D341Med (cell line): ENCODE results near the gene PRL.
A peak's percentile ranks its signal among the peaks of the same experiment; 100 is the strongest.

Source experiments
- DNase-seq: peaks from one replicate; pipeline ENCODE4 v3.0.0; 2012; ENCODE audit warnings: low spot score

PRL gene

DNA sequence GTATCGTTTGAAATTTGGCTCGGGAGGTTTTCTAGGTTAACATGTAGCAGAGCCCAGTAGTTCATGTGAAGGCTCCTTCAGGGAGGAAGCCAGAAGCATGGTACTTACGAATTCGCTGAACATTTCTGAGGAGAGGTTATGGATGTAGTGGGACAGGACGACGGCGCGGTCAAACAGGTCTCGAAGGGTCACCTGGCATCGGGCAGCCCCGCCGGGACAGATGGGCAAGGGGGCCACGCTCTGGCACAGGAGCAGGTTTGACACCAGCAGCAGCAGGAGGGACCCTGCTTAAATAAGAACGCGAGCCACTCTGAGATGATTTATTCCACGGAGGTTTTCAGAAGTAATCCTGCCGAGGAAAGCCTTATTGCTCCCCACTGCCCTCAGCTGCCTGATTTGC is 2.5 kb downstream of the PRL start:
- DNase-seq: peak; percentile 25

DNA sequence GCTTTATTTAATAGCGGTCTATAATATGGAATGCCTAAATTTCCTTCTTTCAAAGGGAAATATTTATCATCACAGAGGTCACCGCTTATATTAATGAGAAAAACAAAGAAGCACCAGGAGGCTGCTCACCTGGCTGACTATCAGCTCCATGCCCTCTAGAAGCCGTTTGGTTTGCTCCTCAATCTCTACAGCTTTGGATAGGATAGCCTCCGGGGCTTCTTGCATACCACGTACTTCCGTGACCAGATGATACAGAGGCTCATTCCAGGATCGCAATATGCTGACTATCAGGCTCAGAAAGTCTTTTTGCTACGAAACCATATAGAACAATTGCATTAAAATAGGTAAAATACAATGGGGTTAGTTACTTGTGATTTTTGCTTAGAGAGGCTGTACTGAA is 6.8 kb downstream of the PRL start:
- DNase-seq: no peak

DNA sequence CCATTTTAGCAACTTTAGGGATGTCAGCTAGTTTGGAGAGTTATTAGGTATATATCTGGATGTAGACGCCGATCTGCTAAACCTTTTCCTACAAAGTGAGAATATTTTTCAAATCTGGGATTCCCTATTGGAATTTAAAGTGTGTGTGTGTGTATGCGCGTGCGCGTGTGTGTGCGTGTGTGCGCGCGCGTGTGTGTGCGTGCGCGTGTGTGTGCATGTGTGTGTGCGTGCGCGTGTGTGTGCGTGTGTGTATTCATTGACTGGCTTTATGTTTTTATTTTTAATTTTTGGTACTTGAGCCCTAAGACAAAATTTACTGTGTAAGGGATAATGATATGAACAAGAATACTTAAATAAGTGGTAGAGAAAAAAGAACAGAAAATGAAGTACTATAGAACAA is 8.1 kb downstream of the PRL start:
- DNase-seq: no peak

DNA sequence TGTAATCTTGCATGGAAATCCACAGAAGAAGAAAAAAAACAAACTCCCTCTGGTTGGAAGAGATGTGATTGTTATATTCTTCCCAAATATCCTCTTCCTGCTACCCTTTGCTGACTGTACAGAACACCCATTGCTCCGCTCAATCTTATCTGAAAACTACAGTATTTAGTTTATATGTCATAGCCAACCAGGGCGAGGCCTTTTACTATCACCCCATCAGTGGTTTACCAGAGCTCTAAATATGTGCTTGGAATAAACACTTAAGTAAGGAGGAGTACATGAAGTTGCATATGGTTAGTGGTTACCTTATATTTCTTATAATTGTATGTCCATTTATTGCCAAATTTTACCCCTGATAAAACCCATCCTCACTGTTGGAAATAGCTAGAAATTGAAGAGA is 12.2 kb downstream of the PRL start:
- DNase-seq: no peak

DNA sequence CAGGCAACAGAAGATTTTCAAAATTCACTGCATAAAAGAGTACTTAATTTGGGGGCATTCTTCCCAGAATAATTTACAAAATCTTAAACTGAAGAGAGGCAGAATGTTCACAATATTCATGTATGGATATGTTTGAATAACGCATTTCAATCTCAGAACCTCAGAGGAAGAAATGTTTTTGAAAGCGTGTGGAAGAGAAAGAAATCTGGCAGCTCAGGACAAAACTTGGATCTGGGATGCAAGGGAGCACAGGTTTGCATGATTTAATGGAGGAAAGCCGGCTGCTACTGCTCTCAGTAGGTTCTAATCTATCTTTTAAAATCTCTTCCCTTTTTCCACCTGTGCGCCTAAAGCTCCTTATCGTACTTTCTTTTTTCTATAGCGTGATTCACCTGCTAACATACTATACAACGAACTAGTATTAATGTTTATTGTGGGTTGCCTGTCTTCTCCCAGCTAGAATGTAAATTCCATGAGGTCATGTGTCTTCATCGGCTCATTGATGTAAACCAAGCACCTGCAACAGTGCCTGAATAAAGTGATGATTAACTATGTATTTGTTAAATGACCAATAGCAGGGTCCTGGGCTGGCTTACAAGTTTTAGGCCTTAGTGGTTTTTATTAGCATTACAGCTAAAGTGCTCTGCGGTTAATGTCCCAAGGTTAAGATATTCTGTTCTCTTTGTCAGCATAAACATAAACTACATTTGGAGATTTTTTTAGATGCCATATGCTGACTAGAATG is 15.3 kb downstream of the PRL start:
- DNase-seq: no peak

DNA sequence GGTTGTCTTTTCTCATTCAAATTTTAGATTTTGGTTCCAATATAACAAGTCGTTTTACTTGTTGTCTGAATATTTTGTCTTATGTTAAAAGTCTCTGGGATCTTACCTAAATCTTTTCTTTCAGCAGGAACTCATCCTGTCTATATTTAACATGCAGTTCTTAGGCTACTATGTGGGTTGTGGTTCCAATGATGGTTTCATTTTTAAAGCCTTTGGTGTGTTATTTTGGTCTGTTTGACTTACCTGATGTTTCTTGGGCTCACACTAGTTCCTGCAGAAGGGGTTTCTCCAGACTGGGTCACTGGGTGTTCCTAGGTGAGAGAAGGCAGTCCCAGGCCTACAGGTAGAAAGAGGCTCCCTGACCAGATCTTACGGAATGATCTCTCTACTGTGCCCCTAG is 17.4 kb downstream of the PRL start:
- no peak for DNase-seq

DNA sequence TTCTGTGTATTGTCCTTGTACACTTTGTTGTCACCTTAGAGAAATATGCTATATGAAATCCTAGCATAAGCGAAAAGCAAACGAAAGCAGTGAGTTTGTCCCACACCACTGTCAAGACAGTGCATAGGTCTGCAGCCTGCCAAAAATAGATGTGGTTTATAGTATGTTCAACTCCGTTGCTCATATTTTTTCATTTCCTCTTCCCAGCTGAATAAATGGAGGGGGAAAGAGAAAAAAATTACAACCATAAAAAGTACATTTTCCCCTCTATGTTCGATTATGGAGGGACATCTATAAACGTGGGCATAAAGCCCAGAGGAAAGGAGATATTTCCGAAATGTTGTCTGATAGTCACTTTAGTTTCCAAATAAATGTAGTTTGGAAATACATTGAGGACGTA is 25.8 kb downstream of the PRL start:
- DNase-seq: no peak

DNA sequence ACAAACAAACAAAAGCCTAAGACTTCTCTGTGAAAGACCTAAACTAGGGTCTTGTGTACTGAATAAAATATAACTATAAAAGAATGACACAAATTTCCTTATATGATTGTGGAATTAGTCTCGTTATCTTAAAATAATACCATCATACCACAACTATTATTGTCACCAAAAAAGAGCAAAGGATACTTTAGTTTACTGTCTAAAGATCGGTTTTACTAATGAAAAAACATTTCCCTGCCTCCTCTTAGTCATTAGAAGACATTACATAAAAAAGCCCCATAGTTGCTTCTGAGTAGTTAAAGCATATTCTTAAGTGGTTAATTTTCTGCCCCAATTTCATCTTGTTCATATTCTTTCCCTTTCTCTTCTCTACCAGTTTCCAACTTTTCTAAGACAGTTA is 33.1 kb downstream of the PRL start:
- no peak for DNase-seq

DNA sequence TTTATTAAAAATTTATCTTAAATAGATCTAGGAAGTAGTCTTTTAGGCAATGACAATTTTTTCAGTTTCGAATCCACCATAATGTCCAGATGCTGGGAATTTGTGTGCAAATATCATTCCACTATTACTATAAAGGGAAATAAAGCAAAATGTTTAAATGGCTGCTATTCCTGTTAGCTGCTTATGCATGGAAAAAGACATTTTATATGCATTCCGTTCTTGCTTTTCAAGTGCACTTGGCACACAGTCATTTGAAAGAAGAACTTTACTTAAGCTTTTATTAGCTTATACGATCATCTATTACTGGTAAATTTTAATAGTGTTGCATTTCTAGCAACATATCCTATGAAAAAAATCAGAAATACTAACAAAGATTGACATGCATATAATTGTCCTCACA is 42.0 kb downstream of the PRL start:
- DNase-seq: no peak

DNA sequence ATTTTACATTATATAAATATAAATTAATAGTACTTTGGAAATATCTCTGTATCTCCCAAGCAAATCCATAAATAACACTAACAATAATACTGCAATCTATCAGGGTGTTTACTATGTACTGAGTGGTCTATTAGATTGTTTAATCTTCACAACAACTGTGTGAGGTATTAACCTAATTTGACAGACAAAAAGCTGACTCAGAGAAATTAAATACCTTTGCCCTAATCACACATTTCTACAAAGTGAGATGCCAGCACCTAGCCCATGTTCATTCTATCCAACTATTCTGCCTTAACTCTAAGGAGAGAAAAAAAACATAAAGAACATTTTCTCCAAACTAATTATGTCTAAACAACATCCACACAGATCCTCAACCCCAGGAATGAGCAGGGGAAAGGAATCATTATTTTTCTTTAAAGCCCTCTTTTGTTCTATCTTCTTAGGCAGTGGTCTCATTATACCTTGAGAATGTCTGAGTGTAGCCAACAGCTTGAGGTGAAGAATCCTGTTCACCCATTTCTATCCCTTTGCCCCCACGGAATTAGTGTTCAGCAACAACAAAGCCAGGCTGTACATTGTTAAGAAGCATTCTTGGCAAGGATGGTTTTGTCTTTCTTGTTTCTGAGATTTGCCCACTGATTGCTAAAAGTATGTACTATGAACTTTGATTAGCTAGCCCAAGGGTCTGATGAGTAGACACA is 42.7 kb downstream of the PRL start:
- DNase-seq: no peak

DNA sequence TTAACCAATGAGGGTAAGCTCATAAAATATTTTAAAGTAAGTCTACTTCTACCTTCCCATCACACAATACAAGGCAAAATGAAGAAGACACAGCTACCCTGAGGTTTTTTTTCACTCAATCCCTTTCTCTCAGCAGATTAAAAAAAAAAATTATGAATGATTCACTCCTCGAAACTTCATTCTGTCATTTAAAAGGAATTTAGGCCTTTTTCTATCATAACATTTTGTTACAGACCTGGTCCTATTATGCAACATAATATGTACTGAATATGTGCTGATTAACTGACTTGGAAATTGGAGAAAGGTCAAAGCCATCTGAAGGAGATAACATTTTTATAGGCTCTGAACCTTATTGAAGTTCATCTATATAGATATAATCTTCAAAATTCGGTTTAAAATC is 45.5 kb downstream of the PRL start:
- no peak for DNase-seq

DNA sequence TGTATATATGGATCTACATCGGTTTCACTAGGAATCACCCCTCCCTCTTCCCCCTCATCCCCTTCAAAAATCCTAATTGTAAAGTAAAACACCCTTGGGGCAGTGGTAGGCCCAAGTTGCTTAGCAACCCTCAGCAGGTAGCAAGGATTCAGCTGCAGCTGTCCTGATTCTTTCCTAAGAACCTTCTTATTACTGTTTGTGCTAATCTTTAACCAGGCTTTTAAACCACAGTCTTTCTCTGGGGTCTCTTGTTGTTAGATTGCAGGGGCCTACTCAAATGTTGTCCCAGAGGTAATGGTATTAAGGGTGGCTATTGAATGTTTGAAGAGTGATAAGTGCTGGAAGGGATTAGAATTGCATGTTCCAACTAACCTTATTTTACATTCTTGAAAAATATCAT is 46.4 kb downstream of the PRL start:
- peak; percentile 70 for DNase-seq

DNA sequence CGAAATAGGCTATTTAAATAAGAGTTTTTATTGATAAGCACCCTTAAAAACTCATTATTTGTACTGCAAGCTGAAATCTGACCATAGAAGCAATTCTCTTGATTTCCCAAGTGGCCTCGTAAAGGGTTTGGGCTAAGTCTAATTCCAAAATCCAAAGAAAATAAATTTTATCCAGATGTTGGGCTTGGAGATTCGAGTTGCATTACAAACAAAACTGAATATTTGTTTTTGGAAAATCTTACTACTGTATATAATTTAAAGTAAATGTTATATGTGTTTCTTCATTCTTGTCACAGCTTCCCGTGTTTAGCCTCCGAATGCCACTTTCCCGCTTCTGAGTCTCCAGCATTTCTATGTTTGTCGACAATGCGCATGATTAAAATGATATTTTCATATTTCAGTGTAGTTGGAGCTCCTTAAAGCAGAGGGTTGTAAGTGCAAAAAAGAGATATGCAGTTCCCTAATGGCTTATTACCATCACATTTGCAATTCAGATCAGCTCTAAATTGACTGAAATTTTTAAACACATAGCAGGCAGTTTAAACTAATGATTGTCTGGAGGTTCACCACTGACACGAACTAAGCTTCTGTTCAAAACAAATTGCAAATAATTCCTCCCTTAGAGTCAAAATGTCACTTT is 47.0 kb downstream of the PRL start:
- no peak for DNase-seq

DNA sequence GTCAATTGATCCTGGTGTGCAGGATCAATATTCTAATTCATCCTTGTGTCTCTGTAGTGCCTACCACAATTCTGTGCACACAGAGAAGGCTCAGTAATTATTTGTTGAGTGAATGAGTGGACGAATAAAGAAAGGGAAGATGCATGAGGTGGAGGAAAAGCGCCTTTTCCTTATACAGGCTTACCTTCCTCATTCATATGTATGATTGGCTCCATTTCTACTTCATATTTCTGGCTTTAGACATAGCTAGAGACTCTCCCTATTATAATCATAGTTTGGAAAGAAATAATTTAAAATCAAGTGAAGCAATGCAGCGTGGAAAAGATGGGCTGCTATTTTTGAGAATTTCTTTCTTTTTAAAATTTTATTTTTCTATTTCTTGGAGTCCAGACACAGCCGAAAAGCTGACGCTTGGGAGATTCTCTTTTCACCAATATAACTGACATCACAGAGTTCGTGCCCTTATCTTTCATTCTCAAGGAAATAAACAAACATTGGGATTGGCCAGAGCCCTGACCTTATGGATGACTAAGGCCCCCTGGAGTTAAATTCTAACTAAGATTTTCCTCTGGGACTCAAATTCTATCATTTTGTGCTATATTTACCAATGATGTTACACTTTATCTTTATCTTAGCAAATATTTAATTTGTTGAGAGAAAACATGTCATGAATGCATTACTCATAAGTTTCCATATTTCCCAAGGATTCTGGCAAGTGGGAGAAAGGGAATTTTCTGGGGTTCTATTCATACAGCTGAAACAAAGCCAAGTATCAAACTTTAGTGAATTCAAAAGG is 48.1 kb downstream of the PRL start:
- DNase-seq: no peak

DNA sequence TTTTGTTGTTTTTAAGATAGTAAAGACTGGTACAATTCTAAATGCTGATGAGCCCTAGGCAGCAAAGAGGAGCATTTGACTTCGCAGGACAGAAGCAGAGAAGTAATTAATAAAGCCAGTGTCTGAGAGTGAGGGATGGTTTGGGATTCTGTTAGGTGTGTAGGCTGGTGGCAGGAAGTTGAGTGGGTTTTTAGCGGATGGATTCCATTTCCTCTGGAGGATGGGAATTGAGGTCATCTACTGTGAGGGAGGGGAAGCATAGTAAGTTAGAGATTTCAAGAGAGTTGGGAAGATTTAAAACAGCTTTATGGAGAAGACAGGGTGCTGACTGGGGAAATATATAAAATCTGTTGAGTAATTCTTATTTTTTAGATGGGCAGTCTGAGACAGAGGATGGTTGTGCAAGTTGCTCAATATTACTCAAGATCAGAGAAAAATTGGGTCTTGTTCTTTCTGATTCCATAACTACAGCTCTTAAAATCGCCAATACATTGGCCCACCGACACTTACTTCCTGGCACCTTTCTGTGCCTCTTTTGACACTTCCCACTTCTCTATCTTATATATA is 48.8 kb downstream of the PRL start:
- DNase-seq: no peak

DNA sequence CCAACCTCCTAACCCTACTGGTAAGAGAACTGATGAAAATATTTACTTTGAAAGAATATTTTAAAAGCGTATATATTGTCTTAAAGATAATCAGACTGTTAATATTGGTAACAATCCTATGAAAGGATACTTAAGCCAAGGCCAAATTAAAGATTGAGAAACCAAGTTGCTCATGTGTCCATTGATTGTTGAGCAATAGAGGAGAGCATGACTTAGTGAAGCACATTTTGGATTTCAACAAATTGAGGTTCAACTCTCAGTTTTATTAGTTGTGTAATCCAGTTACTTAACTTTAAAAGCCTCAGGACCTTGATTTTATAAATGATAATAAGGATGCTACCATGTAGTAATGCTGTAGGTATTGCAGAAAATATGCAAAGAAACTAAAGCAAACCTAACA is 56.8 kb downstream of the PRL start:
- no peak for DNase-seq

DNA sequence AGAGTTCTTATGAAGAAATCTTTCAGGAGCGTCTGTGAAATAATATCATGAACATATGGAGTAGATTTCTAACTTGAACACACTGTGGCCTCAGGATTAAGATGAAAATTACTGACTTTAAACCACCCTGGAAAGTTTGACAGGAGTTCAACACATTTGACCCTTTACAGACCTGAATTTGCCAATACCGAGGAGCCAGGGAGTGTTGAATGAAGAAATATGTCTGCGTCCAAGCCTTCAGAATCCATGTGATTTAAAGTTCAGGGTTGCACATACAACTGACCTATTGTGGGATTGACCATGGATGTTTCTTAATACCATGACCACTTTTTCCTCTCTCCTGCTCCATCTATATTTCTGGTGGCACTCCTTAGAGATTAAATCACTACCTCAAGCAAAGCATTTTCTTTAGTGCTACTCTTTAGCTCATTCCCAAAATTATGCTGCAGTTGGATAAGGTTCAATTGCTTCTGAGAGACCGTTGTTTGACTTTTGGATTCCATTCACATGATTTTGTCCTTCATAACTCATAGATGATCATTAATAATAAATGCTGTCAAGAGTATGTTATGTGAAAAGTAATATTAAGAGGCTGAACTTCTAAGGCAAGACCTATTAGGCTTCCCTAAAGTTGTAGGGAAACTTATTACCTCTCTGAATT is 57.4 kb downstream of the PRL start:
- DNase-seq: no peak

DNA sequence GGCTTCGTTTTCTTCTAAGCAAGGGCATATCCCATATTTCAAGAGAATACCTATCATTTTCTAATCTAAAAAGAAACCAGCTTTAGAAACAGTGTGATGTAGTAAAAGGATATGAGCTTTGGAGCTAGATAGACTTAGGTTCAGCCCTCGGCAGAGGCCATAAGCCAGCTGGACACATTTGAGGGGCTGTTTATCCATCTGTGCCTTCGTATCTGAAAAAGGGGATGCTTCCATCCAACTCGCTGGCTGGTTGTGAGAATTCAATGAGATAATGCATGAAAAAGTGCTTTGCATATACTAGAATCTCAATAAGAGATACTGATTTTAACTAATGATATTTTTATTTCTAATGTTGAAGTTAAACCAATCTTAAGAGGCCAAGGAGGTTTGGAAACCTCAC is 58.0 kb downstream of the PRL start:
- no peak for DNase-seq

DNA sequence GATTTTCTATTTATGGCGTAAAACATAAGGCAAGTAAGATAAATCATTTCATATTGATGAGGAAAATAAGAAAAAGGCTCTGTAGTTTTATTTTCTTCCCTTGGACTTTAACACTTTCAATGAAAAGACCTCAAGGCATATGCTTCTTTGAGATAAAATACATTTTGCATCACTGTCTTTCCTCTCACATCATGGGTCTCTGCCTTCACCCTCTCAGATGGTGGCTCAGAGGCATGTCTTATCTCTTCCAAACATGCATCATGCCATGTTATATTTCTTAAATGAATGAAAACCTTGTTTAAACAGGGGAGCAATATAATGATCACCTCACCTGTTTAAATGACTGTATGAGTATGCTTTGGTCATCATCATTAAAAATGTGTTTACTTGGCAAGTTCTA is 59.3 kb downstream of the PRL start:
- no peak for DNase-seq
